Prostate gland (tissue), 2 donors: ENCODE measurements around the gene GADD45B.

ENCODE experiments used
- POLR2AphosphoS5 ChIP-seq: sonication (generic); formaldehyde crosslinking; IDR thresholded peaks from one replicate; pipeline ENCODE4 v1.6.1; 2017; ENCODE audit warnings: antibody characterized with exemption
- TF ChIP-seq, protein P1 (sequence below), 4 experiments: fragments of 200-600 bp in 2 of 4; fragments of 450-650 bp in 2 of 4; sonication (generic) in 2 of 4; IDR thresholded peaks; 1 replicate in 3 of 4; 2 replicates in 1 of 4; pipeline ENCODE4 v1.5.1; 2016 to 2019; ENCODE audit warnings: antibody characterized with exemption in 4 of 4, mild to moderate bottlenecking in 2 of 4, moderate library complexity in 2 of 4

DNA sequence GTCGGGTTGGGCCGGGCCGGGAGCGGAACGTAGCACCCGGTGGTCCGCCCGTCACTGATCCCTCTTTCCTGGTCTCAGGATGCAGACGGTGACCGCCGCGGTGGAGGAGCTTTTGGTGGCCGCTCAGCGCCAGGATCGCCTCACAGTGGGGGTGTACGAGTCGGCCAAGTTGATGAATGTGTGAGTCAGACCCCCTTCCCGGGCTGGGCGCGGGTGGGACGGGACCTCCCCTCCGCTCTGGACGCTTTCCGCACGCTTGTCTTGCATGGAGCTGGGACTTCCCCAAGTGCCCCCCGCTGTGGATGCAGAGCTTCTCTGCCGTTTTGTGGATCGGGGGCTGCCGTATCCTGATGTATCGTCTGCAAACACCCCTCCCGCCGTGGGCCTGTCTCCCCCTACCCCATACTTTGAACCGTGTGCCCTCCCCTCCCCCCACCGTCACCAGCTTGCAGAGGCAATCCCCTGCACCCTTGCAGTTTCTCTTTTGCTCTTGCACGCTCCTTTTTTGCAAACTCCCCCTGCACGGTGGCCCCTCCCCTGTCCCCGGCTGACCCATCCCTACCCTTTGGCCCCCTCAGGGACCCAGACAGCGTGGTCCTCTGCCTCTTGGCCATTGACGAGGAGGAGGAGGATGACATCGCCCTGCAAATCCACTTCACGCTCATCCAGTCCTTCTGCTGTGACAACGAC lies 669 bp downstream of the GADD45B start:
- TF ChIP-seq POLR2AphosphoS5, result no peak
- TF ChIP-seq, protein P1, sequence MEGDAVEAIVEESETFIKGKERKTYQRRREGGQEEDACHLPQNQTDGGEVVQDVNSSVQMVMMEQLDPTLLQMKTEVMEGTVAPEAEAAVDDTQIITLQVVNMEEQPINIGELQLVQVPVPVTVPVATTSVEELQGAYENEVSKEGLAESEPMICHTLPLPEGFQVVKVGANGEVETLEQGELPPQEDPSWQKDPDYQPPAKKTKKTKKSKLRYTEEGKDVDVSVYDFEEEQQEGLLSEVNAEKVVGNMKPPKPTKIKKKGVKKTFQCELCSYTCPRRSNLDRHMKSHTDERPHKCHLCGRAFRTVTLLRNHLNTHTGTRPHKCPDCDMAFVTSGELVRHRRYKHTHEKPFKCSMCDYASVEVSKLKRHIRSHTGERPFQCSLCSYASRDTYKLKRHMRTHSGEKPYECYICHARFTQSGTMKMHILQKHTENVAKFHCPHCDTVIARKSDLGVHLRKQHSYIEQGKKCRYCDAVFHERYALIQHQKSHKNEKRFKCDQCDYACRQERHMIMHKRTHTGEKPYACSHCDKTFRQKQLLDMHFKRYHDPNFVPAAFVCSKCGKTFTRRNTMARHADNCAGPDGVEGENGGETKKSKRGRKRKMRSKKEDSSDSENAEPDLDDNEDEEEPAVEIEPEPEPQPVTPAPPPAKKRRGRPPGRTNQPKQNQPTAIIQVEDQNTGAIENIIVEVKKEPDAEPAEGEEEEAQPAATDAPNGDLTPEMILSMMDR (IDR thresholded peaks at IDR 0.05), result peak in 1 of 4 experiments; percentile 7
